Parathyroid adenoma (tissue), 2 donors: ENCODE data around the gene ATXN10.

Experiments
- H2AFZ ChIP-seq: fragments of 300-600 bp; sonication (generic); one replicate; pipeline ENCODE4 v1.7.0; 2017; ENCODE audit warnings: antibody characterized with exemption, mild to moderate bottlenecking
- H3K27ac ChIP-seq: fragments of 300-600 bp; sonication (generic); one replicate; pipeline ENCODE4 v1.7.0; 2017
- H3K27me3 ChIP-seq: fragments of 300-600 bp; sonication (generic); one replicate; pipeline ENCODE4 v1.7.0; 2017; ENCODE audit warnings: low read length; ENCODE audit not compliant: control insufficient read depth, insufficient read depth
- H3K36me3 ChIP-seq: fragments of 300-600 bp; sonication (generic); one replicate; pipeline ENCODE4 v1.7.0; 2017; ENCODE audit warnings: low read length; ENCODE audit not compliant: control insufficient read depth, insufficient read depth
- H3K4me1 ChIP-seq: fragments of 300-600 bp; sonication (generic); one replicate; pipeline ENCODE4 v1.7.0; 2017; ENCODE audit warnings: control low read depth
- H3K4me2 ChIP-seq: fragments of 300-600 bp; sonication (generic); one replicate; pipeline ENCODE4 v1.7.0; 2017; ENCODE audit warnings: low read length
- H3K4me3 ChIP-seq: fragments of 300-600 bp; sonication (generic); one replicate; pipeline ENCODE4 v1.7.0; 2017; ENCODE audit warnings: low read depth, low read length
- H3K79me2 ChIP-seq: fragments of 300-600 bp; sonication (generic); one replicate; pipeline ENCODE4 v1.7.0; 2017; ENCODE audit warnings: control low read depth
- H3K9ac ChIP-seq: fragments of 300-600 bp; sonication (generic); one replicate; pipeline ENCODE4 v1.7.0; 2017; ENCODE audit warnings: mild to moderate bottlenecking
- H3K9me3 ChIP-seq: fragments of 300-600 bp; sonication (generic); one replicate; pipeline ENCODE4 v1.7.0; 2017; ENCODE audit warnings: low read length; ENCODE audit not compliant: control insufficient read depth
- CTCF ChIP-seq: fragments of 300-600 bp; sonication (generic); IDR thresholded peaks from one replicate; pipeline ENCODE4 v1.7.0; 2017; ENCODE audit warnings: antibody characterized with exemption, mild to moderate bottlenecking
- donor health status: primary hyperparathyroidism.

Gene ATXN10

DNA sequence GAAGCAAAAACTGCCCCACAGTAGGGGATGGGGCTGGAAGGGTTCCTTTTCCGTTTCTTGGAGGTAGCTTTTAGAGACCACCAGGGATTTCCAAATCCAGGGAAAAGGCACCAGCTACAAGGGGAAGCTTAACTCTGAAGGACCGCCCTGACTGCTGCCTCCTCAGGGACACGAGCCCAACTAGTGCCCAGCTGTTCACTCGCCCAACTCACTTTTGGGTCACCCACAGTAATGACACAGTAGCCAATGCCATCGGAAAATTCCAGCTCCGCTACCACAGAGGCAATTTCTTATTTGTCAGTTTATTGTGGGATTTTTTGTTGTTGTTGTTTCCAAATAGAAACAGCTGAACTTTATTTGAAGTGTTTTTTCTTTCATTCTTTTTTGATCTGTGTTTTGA, 141.3 kb downstream of the ATXN10 start:
- Histone ChIP-seq H3K27me3 (no peaks in the 10 kb centered on the region), H3K4me1 (peaks cover 8% of the 10 kb centered on the region), H3K4me2 (no peak overlapping the region), H2AFZ (no peak overlapping the region), H3K36me3 (no peaks in the 10 kb centered on the region), H3K4me3 (no peak overlapping the region), H3K27ac (no peak overlapping the region), H3K79me2 (no peaks in the 10 kb centered on the region), H3K9ac (no peak overlapping the region), H3K9me3 (no peaks in the 10 kb centered on the region)
- no peak for TF ChIP-seq CTCF

GRCh38 chr22:45814198-45814597, 142.6 kb downstream of the ATXN10 start:
- H3K4me1 ChIP-seq, result peaks cover 11% of the 10 kb centered on the region
- no peak overlapping the region for H3K27ac ChIP-seq
- no peaks in the 10 kb centered on the region for H3K27me3 ChIP-seq
- no peak overlapping the region for H3K9ac ChIP-seq
- no peak overlapping the region for H3K4me2 ChIP-seq
- TF ChIP-seq CTCF, result no peak
- H3K79me2 ChIP-seq, result no peaks in the 10 kb centered on the region
- H3K36me3 ChIP-seq, result no peaks in the 10 kb centered on the region
- H3K4me3 ChIP-seq, result no peak overlapping the region
- no peaks in the 10 kb centered on the region for H3K9me3 ChIP-seq
- H2AFZ ChIP-seq, result no peak overlapping the region

- no peaks in the 10 kb centered on the region for H3K36me3 ChIP-seq
- H3K27me3 ChIP-seq, result no peaks in the 10 kb centered on the region
- no peak overlapping the region for H3K4me3 ChIP-seq
- no peak overlapping the region for H3K4me2 ChIP-seq
- H3K79me2 ChIP-seq, result no peaks in the 10 kb centered on the region
- H2AFZ ChIP-seq, result no peak overlapping the region
- H3K9ac ChIP-seq, result no peak overlapping the region
- peaks cover 11% of the 10 kb centered on the region for H3K4me1 ChIP-seq
- H3K27ac ChIP-seq, result peak overlapping the region; percentile 24
- no peaks in the 10 kb centered on the region for H3K9me3 ChIP-seq
- TF ChIP-seq CTCF, result no peak
Observed at GRCh38 chr22:45816776-45817175, 145.1 kb downstream of the ATXN10 start.

DNA sequence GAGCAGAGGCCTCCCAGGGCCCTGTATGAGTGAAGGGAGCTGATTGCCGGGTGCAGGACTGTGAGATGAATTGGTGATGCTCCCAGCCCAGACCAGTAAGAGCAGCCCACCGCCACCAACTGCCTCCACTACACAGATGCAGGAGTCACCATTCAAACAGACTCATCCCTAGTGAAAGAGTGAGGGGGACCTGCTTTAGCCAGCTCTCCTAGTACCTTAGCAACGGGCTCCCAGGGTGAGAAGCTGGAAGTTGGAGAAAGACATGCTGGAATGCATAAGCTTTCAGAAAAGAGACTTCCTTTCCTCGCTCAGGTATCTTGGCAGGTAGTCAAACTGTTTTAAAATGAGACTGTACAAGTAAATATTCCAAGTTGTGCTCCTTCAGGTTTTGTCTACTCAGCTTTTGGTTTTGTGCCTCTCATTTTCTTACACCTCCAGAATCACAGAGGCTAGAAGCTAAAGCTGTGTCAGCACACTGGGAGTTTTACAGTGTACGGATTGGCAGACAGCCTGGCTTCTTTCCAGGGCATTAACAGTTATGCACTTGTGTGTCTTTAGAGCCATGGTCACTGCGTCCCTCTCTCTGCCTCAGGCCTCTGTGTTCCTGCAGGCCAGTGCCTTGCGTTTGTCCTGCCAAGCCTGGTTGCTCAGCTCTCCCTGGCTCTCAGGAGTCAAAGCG, 146.2 kb downstream of the ATXN10 start:
- H3K9ac ChIP-seq, result no peak overlapping the region
- peaks cover 11% of the 10 kb centered on the region for H3K4me1 ChIP-seq
- no peaks in the 10 kb centered on the region for H3K27me3 ChIP-seq
- no peak overlapping the region for H3K4me3 ChIP-seq
- TF ChIP-seq CTCF, result no peak
- no peaks in the 10 kb centered on the region for H3K9me3 ChIP-seq
- no peaks in the 10 kb centered on the region for H3K79me2 ChIP-seq
- no peaks in the 10 kb centered on the region for H3K36me3 ChIP-seq
- H3K27ac ChIP-seq, result peak overlapping the region; percentile 86
- H3K4me2 ChIP-seq, result peak overlapping the region; percentile 4
- H2AFZ ChIP-seq, result peak overlapping the region; percentile 45

DNA sequence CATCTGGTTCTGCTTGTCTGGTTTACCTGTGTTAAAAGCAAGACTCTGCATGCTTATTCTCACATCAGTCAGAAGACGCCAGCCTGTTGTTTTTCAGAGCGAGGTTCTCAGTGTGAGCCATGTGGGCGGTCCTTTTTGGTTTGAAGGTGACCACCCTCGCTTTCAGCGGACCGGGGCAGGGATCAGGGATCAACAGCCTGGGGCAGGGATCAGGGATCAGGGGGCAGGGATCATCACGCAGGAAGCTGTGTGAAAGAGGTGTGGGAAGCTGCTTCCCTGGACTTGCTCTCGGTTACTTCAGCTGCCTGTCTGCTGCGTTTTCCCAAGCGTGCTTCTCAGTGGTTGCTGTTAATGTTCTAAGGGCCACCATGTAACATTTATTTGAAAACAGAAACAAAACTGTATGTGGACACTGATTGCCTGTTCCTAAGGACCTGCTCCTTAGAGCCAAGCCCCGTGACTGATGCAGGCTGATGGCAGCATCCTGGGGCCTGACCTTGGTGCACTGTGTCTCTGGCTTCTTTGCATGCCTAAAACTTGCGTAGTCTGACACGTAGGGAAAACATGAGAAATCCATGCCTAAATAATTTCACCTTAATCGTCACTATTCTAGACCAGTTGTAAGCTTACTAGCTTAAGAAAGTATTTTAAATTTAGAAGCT, 146.9 kb downstream of the ATXN10 start:
- H3K4me1 ChIP-seq, result peaks cover 11% of the 10 kb centered on the region
- H3K27me3 ChIP-seq, result no peaks in the 10 kb centered on the region
- H3K9ac ChIP-seq, result no peak overlapping the region
- H3K27ac ChIP-seq, result peak overlapping the region; percentile 86
- H2AFZ ChIP-seq, result peak overlapping the region; percentile 45
- H3K79me2 ChIP-seq, result no peaks in the 10 kb centered on the region
- peak overlapping the region; percentile 4 for H3K4me2 ChIP-seq
- no peaks in the 10 kb centered on the region for H3K9me3 ChIP-seq
- no peak for TF ChIP-seq CTCF
- H3K36me3 ChIP-seq, result no peaks in the 10 kb centered on the region
- H3K4me3 ChIP-seq, result no peak overlapping the region
